Retina (tissue), 1 donor: ENCODE data around the gene DAGLA.

ENCODE experiments used
- DNase-seq: peaks from one replicate; pipeline ENCODE4 v3.0.0-alpha.2; 2016

DAGLA gene

GRCh38 chr11:61691380-61692156 is 11.4 kb downstream of the DAGLA start:
- DNase-seq = no peak

GRCh38 chr11:61693922-61694601 is 13.9 kb downstream of the DAGLA start:
- DNase-seq = no peak

DNA sequence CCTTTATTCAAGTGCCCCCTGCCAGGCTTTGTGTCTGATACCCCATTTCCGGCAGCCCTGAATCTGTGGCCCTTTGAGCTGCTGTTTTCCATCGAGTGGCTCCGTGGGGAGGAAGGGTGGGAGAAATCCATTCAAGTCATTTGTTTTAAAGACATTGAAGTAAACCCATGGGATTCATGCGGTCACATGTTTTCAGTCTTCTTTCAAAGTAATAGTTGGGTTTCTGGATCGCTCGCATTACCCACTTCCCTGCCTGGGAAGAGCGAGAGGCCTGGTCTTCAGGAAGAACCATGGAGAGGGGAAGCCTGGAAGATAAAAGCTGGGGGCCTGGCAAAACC is 14.4 kb downstream of the DAGLA start:
- no peak for DNase-seq

GRCh38 chr11:61694946-61695706 is 14.9 kb downstream of the DAGLA start:
- DNase-seq = no peak

DNA sequence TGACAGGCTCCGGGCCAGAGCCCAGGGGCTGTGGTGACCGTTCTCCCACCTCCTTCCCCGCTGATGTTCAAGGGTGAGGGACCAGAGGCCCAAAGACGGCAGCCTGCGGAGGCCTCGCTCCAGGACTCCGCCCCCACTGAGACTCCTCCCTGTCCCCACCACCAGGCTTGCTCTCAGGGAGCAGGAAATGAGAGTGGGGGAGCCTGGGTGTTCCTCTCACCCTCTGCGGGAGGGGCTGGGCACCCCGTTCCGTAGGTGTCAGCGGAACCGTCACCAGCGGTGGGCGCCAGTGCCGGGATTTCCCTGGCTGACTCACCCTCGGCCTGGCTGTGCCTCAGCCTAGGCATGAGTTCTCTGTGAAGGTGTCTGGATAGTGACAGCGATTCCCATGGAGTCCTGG is 15.7 kb downstream of the DAGLA start:
- DNase-seq = no peak

GRCh38 chr11:61696602-61697001 is 16.4 kb downstream of the DAGLA start:
- DNase-seq = no peak

GRCh38 chr11:61697078-61697502 is 16.9 kb downstream of the DAGLA start:
- DNase-seq = no peak

GRCh38 chr11:61697764-61698163 is 17.6 kb downstream of the DAGLA start:
- DNase-seq = no peak

- DNase-seq = no peak
These were observed 18.2 kb downstream of the DAGLA start for GRCh38 chr11:61698173-61698948.

GRCh38 chr11:61699737-61700160 is 19.6 kb downstream of the DAGLA start:
- DNase-seq = no peak

DNA sequence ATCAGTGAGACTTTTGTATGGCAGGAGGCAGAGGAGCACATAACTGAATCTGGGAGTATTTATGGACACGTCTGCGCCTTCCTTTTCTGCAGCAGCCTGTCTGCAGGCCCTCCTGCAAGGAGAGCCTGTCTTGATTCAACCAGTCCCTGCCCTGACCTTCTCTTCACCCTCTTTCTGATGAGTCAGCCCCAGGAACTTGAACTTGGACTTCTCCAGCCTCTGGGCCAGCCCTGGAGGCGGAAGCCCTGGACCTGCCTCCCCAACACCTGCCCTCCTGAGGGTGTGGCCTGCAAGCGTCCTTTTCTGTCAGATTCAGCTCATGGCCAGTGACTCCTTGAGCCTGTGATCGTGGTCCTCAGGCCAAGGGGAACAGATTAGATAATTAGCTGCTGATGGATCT is 20.0 kb downstream of the DAGLA start:
- DNase-seq = no peak

GRCh38 chr11:61700720-61701119 is 20.5 kb downstream of the DAGLA start:
- DNase-seq = no peak

DNA sequence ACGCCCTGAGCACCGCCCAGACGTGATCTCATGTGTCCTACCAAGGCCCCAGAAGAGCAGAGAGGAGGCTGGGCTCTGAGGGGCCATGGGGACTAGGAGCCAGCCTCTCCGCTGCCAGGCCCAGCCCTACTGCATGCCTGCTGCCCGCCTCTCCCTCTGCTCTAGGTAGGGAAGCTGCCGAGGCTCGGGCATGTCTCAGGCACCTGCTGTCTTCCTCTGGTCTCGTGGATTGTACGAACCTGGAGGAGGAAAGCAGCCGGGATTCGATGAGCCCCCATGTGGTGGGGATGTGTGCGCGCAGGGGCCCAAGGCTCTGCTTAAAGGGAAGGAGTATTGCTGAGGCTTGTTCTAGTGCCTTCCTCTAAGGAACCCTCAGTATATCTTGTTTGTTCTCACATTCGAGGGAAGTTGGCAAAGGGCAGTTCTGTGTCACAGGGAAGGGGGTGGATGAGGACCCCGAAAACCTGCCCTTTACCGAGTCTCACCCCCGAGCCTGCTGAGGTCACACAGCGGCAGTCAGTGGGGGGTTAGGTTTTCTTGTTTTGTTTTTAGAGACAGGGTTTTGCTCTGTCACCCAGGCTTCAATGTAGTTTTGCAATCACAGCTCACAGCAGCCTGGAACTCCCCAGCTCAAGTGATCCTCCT is 21.2 kb downstream of the DAGLA start:
- peak; percentile 55 for DNase-seq

DNA sequence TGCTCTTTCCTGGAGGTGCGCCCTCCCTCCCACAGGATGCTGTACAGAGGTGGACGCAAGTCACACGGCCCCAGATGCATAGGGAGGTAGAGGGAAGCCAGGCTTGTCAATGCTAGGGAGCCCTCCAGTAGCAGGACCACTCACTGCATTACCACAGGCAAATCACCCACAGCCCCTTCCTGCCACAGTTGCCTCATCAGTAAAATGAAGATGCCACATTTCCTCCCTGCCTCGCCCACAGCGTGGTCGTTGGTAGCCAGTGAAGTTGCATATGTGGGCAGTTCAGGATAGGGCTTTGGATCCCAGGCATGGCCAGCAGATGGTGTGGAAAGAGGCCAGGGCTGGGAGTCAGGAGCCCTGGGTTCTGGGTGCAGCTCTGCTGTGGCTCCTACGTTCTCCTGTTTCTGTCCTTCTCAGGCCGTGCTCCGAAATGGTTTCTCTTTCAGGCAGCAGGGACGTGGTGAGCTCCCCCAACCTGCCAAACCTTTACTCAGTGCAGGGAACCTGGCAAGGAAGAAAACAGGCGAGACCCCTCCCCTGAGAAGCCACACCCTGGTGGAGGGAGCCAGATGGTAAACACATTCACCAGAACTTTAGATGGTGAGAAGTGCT is 22.6 kb downstream of the DAGLA start:
- no peak for DNase-seq

- DNase-seq = no peak
These were observed 24.6 kb downstream of the DAGLA start for GRCh38 chr11:61704838-61705237.

DNA sequence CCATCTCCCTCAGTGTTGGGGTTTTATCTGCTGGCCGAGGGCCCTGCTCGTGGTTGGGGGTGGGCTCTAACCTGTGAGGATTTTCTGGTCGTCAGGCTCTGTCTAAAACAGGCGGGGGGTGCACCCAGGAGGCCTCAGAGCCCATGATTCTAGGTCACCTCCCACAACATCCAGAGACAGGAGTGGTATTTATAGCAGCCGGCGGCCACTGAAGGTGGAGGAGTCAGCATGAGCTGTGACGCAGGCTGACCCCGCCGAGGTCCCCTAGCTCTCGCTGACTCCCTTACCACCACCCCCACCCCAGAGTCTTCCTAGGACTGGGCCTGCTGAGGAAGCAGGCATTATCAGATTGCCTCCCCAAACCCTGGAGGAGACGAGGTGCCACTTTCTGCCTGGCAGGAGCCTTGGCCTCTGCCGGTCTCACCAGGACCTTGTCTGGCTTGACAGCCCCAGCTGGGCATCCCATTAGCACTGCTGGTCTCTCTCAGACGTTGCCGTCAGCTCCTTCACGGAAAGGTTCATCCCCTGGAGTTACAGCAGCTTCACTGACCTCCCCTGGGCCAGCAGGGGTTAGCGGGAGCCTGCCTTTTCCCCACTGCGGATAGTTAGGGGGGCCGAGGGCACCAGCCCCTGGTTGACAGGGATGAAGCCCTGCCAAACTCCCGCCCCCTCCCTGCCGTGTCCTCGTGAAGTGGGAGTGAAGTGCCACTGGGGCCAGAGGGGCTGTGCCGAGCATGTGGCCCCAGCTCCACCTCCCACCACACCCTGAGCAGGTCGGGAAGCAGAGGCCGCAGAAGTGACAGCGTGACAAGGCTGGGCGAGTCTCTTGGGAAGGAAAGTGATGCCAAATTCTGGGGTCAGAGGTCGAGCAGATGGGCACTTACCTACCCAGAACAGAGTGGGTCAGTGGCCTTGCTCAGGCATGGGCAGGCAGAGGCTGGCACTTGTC is 26.5 kb downstream of the DAGLA start:
- DNase-seq = no peak

DNA sequence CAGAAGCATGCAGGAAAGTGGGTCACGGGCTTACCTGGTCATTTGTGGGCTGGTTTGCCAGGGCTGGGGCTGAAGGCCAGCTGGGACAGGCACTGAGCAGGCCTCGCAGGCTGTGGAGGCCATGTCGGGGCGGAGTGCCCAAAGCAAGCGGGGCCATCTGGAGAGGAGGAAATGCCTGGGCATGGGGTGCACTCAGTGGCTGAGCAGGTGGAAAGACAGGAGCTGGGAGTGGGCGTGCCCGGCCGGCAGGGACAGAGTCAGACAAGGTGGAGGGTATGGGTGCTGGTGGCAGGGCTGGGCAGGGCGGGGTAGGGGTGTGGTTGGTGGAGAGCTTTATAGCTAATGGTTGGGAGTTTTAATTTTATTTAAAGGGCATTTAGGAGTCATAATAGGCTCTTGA is 27.4 kb downstream of the DAGLA start:
- DNase-seq = no peak

- no peak for DNase-seq
These were observed 28.9 kb downstream of the DAGLA start for GRCh38 chr11:61709110-61709509.

DNA sequence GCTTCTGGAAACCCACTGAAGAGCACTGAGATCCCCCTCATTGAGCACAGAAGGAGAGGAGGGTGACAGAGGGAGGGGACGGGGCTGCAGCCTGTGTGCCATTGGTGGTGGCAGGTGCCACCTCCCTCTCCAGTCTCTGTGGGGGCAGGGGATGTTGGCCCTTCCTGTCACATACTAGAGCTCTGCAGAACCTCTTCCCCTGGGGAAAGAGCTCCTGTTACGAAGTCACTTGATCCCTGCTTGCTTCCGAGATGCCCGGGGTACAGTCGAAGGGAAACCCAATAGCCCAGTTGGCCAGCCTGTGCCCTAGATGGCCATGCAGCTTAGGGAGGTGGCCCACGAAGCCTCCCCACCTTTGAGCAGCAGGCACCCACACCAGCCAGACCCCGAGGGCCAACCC is 29.4 kb downstream of the DAGLA start:
- DNase-seq = no peak

DNA sequence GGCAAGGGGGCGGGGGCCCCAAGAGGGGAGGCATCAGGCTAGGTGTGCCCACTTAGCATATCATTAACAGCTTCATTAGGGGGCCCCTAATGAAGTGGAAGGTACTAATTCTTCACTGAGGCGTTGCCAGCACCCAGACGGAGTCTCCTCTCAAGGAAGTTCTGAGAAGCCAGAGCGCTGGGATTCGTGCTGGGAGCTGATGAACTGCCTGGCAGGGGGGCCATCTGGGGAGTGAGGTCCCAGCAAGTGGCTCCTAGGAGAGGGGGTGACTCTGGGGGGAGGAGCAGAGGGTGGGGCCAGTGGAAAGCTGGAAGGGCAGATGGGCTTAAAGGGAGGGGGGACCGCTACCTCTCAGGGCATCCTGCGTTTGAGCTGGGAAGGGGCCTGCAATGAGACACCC is 29.8 kb downstream of the DAGLA start:
- no peak for DNase-seq

GRCh38 chr11:61711037-61711436 is 30.8 kb downstream of the DAGLA start:
- DNase-seq = no peak
